ENCODE measurements around the gene LHX6. TPM values are rescaled to one million over a fixed set of nuclear protein-coding genes. Genes with fewer than 3 reads are reported as not detected.

Gene LHX6
- total RNA-seq: not detected in 2 replicates

GRCh38 chr9:122228568-122229484, at the start of gene LHX6:
Gene LHX6 (minus strand): TSS chr9:122228957. CDS start chr9:122228740, 217 bp downstream.

GRCh38 chr9:122264360-122265148, 35.8 kb upstream of the LHX6 start, which contains the start of the genes MRRF and RBM18:
Gene MRRF (plus strand): TSS chr9:122264882. CDS start chr9:122270892, 6,010 bp downstream.
Gene RBM18 (minus strand): TSS chr9:122264840. CDS start chr9:122261492, 3,348 bp downstream.

DNA sequence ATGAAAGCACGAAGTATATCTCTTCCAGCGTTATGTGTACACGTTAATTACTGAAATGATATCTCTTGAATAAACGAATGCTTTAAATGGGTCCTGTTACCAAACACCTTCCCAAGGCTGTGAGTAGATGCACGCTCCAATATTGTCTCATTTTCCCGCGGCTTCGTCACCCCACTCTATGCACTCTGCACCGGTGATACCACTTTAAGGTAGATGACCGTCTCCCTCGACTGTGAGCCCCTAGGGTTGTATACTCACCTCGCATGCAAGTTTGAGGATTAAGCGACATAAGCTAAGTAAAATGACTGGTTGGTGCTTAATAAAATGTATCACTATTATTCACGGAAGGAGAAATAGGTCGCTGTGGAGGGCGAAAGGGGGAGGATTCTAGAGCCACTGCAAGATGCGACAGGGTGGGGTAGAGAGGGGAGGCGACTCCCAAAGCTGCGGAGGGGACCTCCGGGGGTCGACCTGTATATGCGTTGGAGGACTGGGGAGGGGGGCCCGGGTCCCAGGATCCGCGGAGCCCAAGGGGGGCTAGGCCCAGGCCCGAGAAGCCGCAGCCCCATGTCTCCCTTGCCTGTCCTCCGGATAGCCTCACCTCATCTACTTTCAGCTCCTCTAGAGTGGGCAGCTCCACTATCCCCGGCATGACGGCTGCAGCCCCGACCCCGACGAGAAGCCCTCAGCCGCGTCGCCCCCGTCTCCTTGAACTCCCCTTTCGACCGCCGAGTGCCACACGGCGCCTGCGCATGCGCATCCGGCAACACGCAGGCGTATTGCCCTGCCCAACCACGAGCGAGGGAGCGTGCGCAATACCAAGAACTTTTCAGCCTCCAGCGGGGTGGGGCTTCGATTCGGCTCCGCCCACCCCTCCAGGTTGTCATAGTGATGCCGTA, 69.5 kb downstream of the LHX6 start, which contains the start of the genes MORN5 and NDUFA8:
MORN5 (plus strand) TSS at position 883 of the 899 bp plus-strand sequence. CDS start 65 bp downstream, outside the sequence.
NDUFA8 (minus strand) TSS at position 754 of the 899 bp plus-strand sequence; CDS start at position 652, 102 bp downstream.

Other genes with a start within 250 kb of the LHX6 start
- 2.5 and 3.6 TPM in 2 replicates for gene TTLL11, start 135.6 kb downstream of the LHX6 start, total RNA-seq
- 31.5 and 36.8 TPM in 2 replicates for gene NDUFA8, start 69.2 kb downstream of the LHX6 start, total RNA-seq
- 0.60 TPM in 1 of 2 replicates, not detected in the other for gene MORN5, start 69.0 kb downstream of the LHX6 start, total RNA-seq
- gene RBM18, start 35.9 kb upstream of the LHX6 start, total RNA-seq: 5.8 and 7.1 TPM in 2 replicates
- gene MRRF, start 35.9 kb upstream of the LHX6 start, total RNA-seq: 26.5 and 28.5 TPM in 2 replicates
- gene PTGS1, start 142.1 kb upstream of the LHX6 start, total RNA-seq: 18.6 and 26.4 TPM in 2 replicates
- gene OR1J1, start 249.0 kb upstream of the LHX6 start, total RNA-seq: not detected in 2 replicates

Measured in bronchial smooth muscle cell (primary cell).